CD4-positive, alpha-beta T cell treated with Interleukin-10 for 1 hour (primary cell): ENCODE measurements around the gene GRIA2.

ENCODE experiments used
- DNase-seq: peaks from one replicate; pipeline ENCODE4 v3.0.0-alpha.2; 2020

The GRIA2 gene

GRCh38 chr4:157270108-157270507, 49.6 kb downstream of the GRIA2 start:
- no peak for DNase-seq

- DNase-seq, result no peak
These were observed 50.0 kb downstream of the GRIA2 start for GRCh38 chr4:157270552-157270951.

- no peak for DNase-seq
These were observed 50.8 kb downstream of the GRIA2 start for GRCh38 chr4:157271166-157271869.

- no peak for DNase-seq
These were observed 60.1 kb downstream of the GRIA2 start for GRCh38 chr4:157280673-157281072.

- no peak for DNase-seq
These were observed 61.5 kb downstream of the GRIA2 start for GRCh38 chr4:157282019-157282418.

GRCh38 chr4:157287445-157287844, 66.9 kb downstream of the GRIA2 start:
- DNase-seq, result no peak

GRCh38 chr4:157290622-157291021, 70.1 kb downstream of the GRIA2 start:
- no peak for DNase-seq

GRCh38 chr4:157291071-157291470, 70.5 kb downstream of the GRIA2 start:
- DNase-seq, result no peak

- DNase-seq, result no peak
These were observed 73.1 kb downstream of the GRIA2 start for GRCh38 chr4:157293673-157294072.

GRCh38 chr4:157294575-157294974, 74.0 kb downstream of the GRIA2 start:
- DNase-seq, result no peak

GRCh38 chr4:157300701-157301100, 80.2 kb downstream of the GRIA2 start:
- DNase-seq, result no peak

GRCh38 chr4:157303471-157303960, 83.0 kb downstream of the GRIA2 start:
- DNase-seq, result no peak

GRCh38 chr4:157304769-157305168, 84.2 kb downstream of the GRIA2 start:
- no peak for DNase-seq

- no peak for DNase-seq
These were observed 92.2 kb downstream of the GRIA2 start for GRCh38 chr4:157312702-157313101.

GRCh38 chr4:157314906-157315305, 94.4 kb downstream of the GRIA2 start:
- no peak for DNase-seq

- no peak for DNase-seq
These were observed 95.4 kb downstream of the GRIA2 start for GRCh38 chr4:157315968-157316367.

GRCh38 chr4:157320092-157320491, 99.6 kb downstream of the GRIA2 start:
- DNase-seq, result no peak

GRCh38 chr4:157327666-157328065, 107.1 kb downstream of the GRIA2 start:
- no peak for DNase-seq

GRCh38 chr4:157357887-157358286, 137.4 kb downstream of the GRIA2 start:
- DNase-seq, result no peak

- no peak for DNase-seq
These were observed 137.9 kb downstream of the GRIA2 start for GRCh38 chr4:157358439-157358838.

GRCh38 chr4:157358851-157359250, 138.3 kb downstream of the GRIA2 start:
- no peak for DNase-seq

- DNase-seq, result no peak
These were observed 142.8 kb downstream of the GRIA2 start for GRCh38 chr4:157363360-157363759.

- no peak for DNase-seq
These were observed 151.6 kb downstream of the GRIA2 start for GRCh38 chr4:157372154-157372553.

- DNase-seq, result no peak
These were observed 152.0 kb downstream of the GRIA2 start for GRCh38 chr4:157372567-157372966.

- no peak for DNase-seq
These were observed 169.2 kb downstream of the GRIA2 start for GRCh38 chr4:157389741-157390140.
